Caco-2 (cell line): ENCODE data around the gene ASB4. TPM values are rescaled to one million over a fixed set of nuclear protein-coding genes. Genes with fewer than 3 reads are reported as not detected.

Source experiments
- BruUV-seq: library from RNA; stranded (reverse); fragments of 400-500 nt; replicated peaks from 2 replicates; lab custom pipeline; 2021; lab: Mats Ljungman, UMichigan
- CTCF ChIA-PET: fragments of 300-600 bp; sonication (Branson Sonifier 250); formaldehyde crosslinking; loops from one replicate; lab custom pipeline; 2022; ENCODE audit warnings: antibody characterized with exemption; lab: Charles Lee
- POLR2A ChIA-PET: fragments of 300-600 bp; sonication (Branson Sonifier 250); formaldehyde crosslinking; loops from one replicate; lab custom pipeline; 2022; ENCODE audit warnings: antibody characterized with exemption; lab: Charles Lee
- DNase-seq, 2 experiments: peaks; one replicate each; pipeline versions ENCODE4 v3.0.0 to v3.0.0-alpha.2; 2020 to 2022
- H3K27me3 ChIP-seq: replicated peaks from 2 replicates; pipeline ENCODE4 v1.6.0; 2011; ENCODE audit warnings: low read length; ENCODE audit not compliant: control insufficient read depth, insufficient read depth
- H3K36me3 ChIP-seq: 2 replicates; pipeline ENCODE4 v1.5.1; 2011; ENCODE audit warnings: low read length; ENCODE audit not compliant: control insufficient read depth, insufficient read depth
- H3K4me1 ChIP-seq: fragments of 250-450 bp; sonication (Bioruptor Pico); 2 replicates; pipeline ENCODE4 v1.5.1; 2020; ENCODE audit warnings: mild to moderate bottlenecking
- H3K4me3 ChIP-seq: 2 replicates; pipeline ENCODE4 v1.5.1; 2011; ENCODE audit warnings: low read depth, mild to moderate bottlenecking, control low read depth, low read length
- H3K9me3 ChIP-seq: fragments of 250-450 bp; sonication (Bioruptor Pico); 2 replicates; pipeline ENCODE4 v1.5.1; 2020; ENCODE audit warnings: mild to moderate bottlenecking, moderate library complexity
- H3K27ac Mint-ChIP-seq: one replicate; pipeline ENCODE4 v1.8.0; 2022; ENCODE audit warnings: mixed read lengths; ENCODE audit not compliant: unreplicated experiment
- H3K27me3 Mint-ChIP-seq: one replicate; pipeline ENCODE4 v1.8.0; 2022; ENCODE audit warnings: mixed read lengths; ENCODE audit not compliant: insufficient read depth, unreplicated experiment
- H3K36me3 Mint-ChIP-seq: one replicate; pipeline ENCODE4 v1.8.0; 2022; ENCODE audit warnings: mild to moderate bottlenecking, mixed read lengths; ENCODE audit not compliant: insufficient read depth, unreplicated experiment
- H3K4me1 Mint-ChIP-seq: one replicate; pipeline ENCODE4 v1.8.0; 2022; ENCODE audit warnings: low read depth, mixed read lengths; ENCODE audit not compliant: unreplicated experiment
- H3K4me3 Mint-ChIP-seq: one replicate; pipeline ENCODE4 v1.8.0; 2022; ENCODE audit warnings: mild to moderate bottlenecking, moderate library complexity, mixed read lengths; ENCODE audit not compliant: unreplicated experiment
- H3K9me3 Mint-ChIP-seq: one replicate; pipeline ENCODE4 v1.8.0; 2022; ENCODE audit warnings: mixed read lengths; ENCODE audit not compliant: unreplicated experiment
- CTCF ChIP-seq, 2 experiments: fragments of 200-600 bp in 1 of 2; IDR thresholded peaks; 1 replicate in 1 of 2; 2 replicates in 1 of 2; pipeline versions ENCODE4 v1.5.1 to v1.8.0; 2011 to 2022; ENCODE audit warnings: antibody characterized with exemption in 1 of 2, control low read depth in 1 of 2, inconsistent platforms in 1 of 2, low read depth in 1 of 2, low read length in 1 of 2, mild to moderate bottlenecking in 1 of 2, moderate library complexity in 1 of 2; ENCODE audit not compliant: insufficient read depth in 1 of 2, severe bottlenecking in 1 of 2, unreplicated experiment in 1 of 2
- intact Hi-C: fragments of 100-400 bp; cut with micrococcal nuclease; formaldehyde crosslinking; loops from one replicate; pipeline ENCODE4 v1.10.0; 2022; ENCODE audit not compliant: unreplicated experiment
- total RNA-seq: library from RNA; stranded (reverse); gene quantifications from 2 replicates; pipeline ENCODE4 v1.2.3, GENCODE V29; 2022

The ASB4 gene
- total RNA-seq, 1 experiment from 2014 or later = not detected

- no peak overlapping the region for H3K4me3 Mint-ChIP-seq
- Histone ChIP-seq H3K36me3 (no peaks in the 10 kb centered on the region), H3K27me3 (no peaks in the 10 kb centered on the region), H3K9me3 (no peaks in the 10 kb centered on the region), H3K4me1 (no peaks in the 10 kb centered on the region), H3K4me3 (no peak overlapping the region)
- H3K36me3 Mint-ChIP-seq = no peaks in the 10 kb centered on the region
- TF ChIP-seq CTCF (IDR thresholded peaks at IDR 0.05; ENCODE audit: insufficient read depth in 1 of 2, low read depth in 1 of 2, low read length in 1 of 2, severe bottlenecking in 1 of 2, unreplicated experiment in 1 of 2) = no peak
- no peaks in the 10 kb centered on the region for H3K9me3 Mint-ChIP-seq
- intact Hi-C loops = no loop called here
- no peaks in the 10 kb centered on the region for H3K4me1 Mint-ChIP-seq
- ChIA-PET POLR2A (no interaction called here), CTCF (no interaction called here)
- no peak overlapping the region for H3K27ac Mint-ChIP-seq
- H3K27me3 Mint-ChIP-seq = peaks cover 12% of the 10 kb centered on the region
- BruUV-seq = no TSS peak
- no peak for DNase-seq
Measured at GRCh38 chr7:95578299-95578855, 92.6 kb downstream of the ASB4 start.

GRCh38 chr7:95579318-95579717 is 93.6 kb downstream of the ASB4 start:
- POLR2A ChIA-PET = no interaction called here
- Histone ChIP-seq H3K27me3 (no peaks in the 10 kb centered on the region), H3K4me3 (no peak overlapping the region), H3K9me3 (no peaks in the 10 kb centered on the region), H3K36me3 (no peaks in the 10 kb centered on the region), H3K4me1 (no peaks in the 10 kb centered on the region)
- TF ChIP-seq CTCF (IDR thresholded peaks at IDR 0.05; ENCODE audit: insufficient read depth in 1 of 2, low read depth in 1 of 2, low read length in 1 of 2, severe bottlenecking in 1 of 2, unreplicated experiment in 1 of 2) = no peak
- H3K9me3 Mint-ChIP-seq = no peaks in the 10 kb centered on the region
- no TSS peak for BruUV-seq
- H3K27me3 Mint-ChIP-seq = peaks cover 15% of the 10 kb centered on the region
- CTCF ChIA-PET = no interaction called here
- H3K4me1 Mint-ChIP-seq = no peaks in the 10 kb centered on the region
- H3K36me3 Mint-ChIP-seq = no peaks in the 10 kb centered on the region
- no peak overlapping the region for H3K4me3 Mint-ChIP-seq
- DNase-seq = no peak
- no peak overlapping the region for H3K27ac Mint-ChIP-seq
- intact Hi-C loops = no loop called here

- Histone ChIP-seq H3K4me1 (no peaks in the 10 kb centered on the region), H3K36me3 (no peaks in the 10 kb centered on the region), H3K4me3 (no peak overlapping the region), H3K27me3 (no peaks in the 10 kb centered on the region), H3K9me3 (no peaks in the 10 kb centered on the region)
- Mint-ChIP-seq H3K4me1 (no peaks in the 10 kb centered on the region), H3K4me3 (no peak overlapping the region), H3K27ac (no peak overlapping the region), H3K9me3 (no peaks in the 10 kb centered on the region), H3K36me3 (no peaks in the 10 kb centered on the region), H3K27me3 (peaks cover 15% of the 10 kb centered on the region)
- TF ChIP-seq CTCF (IDR thresholded peaks at IDR 0.05; ENCODE audit: insufficient read depth in 1 of 2, low read depth in 1 of 2, low read length in 1 of 2, severe bottlenecking in 1 of 2, unreplicated experiment in 1 of 2) = no peak
- ChIA-PET CTCF (no interaction called here), POLR2A (no interaction called here)
- BruUV-seq = no TSS peak
- intact Hi-C loops = no loop called here
- no peak for DNase-seq
Measured at GRCh38 chr7:95581467-95581866, 95.7 kb downstream of the ASB4 start.
